ENCODE results near the gene RNF13. TPM values are rescaled to one million over a fixed set of nuclear protein-coding genes. Genes with fewer than 3 reads are reported as not detected.

The RNF13 gene
- total and polyA plus RNA-seq, 4 experiments from 2014 or later, result 63.3 to 136 (median 98.7) TPM

GRCh38 chr3:149990423-149990948 is 177.5 kb downstream of the RNF13 start:
- H3K9me3 Mint-ChIP-seq, result peaks cover 0 to 32% (median 21%) of the 10 kb centered on the region in 8 donors
- no peak overlapping the region for H3K27ac Mint-ChIP-seq
- H3K4me3 ChIP-seq (ENCODE audit: low read length in 2 of 2), result no peak overlapping the region
- no peaks in the 10 kb centered on the region for H3K27me3 ChIP-seq (ENCODE audit: insufficient read depth, low read length)
- no peaks in the 10 kb centered on the region for H3K36me3 ChIP-seq (ENCODE audit: insufficient read depth, low read length)
- CTCF ChIA-PET (ENCODE audit: partially characterized antibody), result no interaction called here
- H3K36me3 Mint-ChIP-seq, result peaks cover 0 to 3% of the 10 kb centered on the region in 2 donors
- no peak overlapping the region for H3K27ac ChIP-seq (ENCODE audit: low read depth, low read length)
- no peak overlapping the region for H3K4me3 Mint-ChIP-seq
- H3K9me3 ChIP-seq (ENCODE audit: control insufficient read depth in 1 of 2, low read length in 2 of 2), result peaks cover 0 to 4% of the 10 kb centered on the region in 2 donors
- no peaks in the 10 kb centered on the region for H3K4me1 ChIP-seq (ENCODE audit: insufficient read depth, low read length)
- intact Hi-C loops (cut with micrococcal nuclease), result no loop called here
- H3K4me1 Mint-ChIP-seq, result no peaks in the 10 kb centered on the region
- DNase-seq, result no peak
- POLR2A ChIA-PET (ENCODE audit: partially characterized antibody), result no interaction called here
- H3K27me3 Mint-ChIP-seq, result peaks cover 12% of the 10 kb centered on the region in 2 donors

DNA sequence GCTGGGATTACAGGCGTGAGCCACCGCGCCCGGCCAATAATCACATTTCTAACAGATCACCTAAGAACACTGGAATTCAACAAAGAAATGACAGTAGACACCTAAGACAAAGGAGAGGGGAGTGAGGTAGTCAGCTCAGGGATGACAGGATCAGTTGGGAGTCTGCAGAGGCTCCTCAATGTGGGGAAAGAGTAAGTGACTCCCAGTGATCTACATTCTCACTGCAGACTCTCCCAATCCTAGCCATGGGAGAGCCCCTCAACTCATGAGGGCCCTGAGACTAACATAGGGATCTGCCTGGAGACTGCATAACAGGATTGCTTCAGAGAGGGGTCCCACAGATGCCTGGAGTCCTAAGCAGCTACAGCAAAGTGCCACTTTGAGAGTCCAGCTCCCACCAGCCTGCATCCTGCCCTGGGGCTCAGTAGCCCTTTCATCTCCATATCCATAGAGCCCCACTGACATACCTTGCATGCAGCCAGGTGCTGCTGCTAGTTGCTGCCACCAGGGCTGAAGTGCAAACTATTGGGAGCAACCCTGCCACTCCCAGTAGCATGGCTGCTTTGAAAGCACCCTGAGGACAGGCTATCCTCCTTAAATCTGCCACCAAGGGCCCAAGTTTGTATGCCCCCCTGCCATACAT is 179.5 kb downstream of the RNF13 start:
- no peak for DNase-seq
- Histone ChIP-seq H3K4me1 (ENCODE audit: insufficient read depth, low read length) (no peaks in the 10 kb centered on the region), H3K27ac (ENCODE audit: low read depth, low read length) (no peak overlapping the region), H3K36me3 (ENCODE audit: insufficient read depth, low read length) (no peaks in the 10 kb centered on the region), H3K9me3 (ENCODE audit: control insufficient read depth in 1 of 2, low read length in 2 of 2) (peaks cover 0 to 4% of the 10 kb centered on the region in 2 donors), H3K4me3 (ENCODE audit: low read length in 2 of 2) (no peak overlapping the region), H3K27me3 (ENCODE audit: insufficient read depth, low read length) (no peaks in the 10 kb centered on the region)
- peaks cover 11 to 14% of the 10 kb centered on the region in 2 donors for H3K27me3 Mint-ChIP-seq
- POLR2A ChIA-PET (ENCODE audit: partially characterized antibody), result no interaction called here
- no peak overlapping the region for H3K4me3 Mint-ChIP-seq
- no peaks in the 10 kb centered on the region for H3K4me1 Mint-ChIP-seq
- H3K36me3 Mint-ChIP-seq, result peaks cover 0 to 3% of the 10 kb centered on the region in 2 donors
- H3K9me3 Mint-ChIP-seq, result peaks cover 0 to 45% (median 28%) of the 10 kb centered on the region in 8 donors
- H3K27ac Mint-ChIP-seq, result no peak overlapping the region
- intact Hi-C loops (cut with micrococcal nuclease), result no loop called here
- CTCF ChIA-PET (ENCODE audit: partially characterized antibody), result no interaction called here

DNA sequence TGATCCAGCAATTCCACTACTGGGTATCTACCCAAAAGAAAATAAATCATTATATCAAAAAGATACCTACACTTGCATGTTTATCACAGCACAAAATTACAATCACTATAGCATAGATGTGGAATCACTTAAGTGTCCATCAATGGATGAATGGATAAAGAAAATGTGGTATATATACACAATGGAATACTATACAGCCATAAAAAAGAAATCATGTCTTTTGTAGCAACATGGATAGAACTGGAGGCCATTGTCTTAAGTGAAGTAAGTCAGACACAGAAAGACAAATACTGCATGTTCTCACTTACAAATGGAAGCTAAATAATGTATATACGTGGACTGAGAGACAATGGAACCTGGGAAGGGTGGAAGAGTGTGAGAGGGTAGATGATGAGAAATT is 185.9 kb downstream of the RNF13 start:
- no peaks in the 10 kb centered on the region for H3K36me3 ChIP-seq (ENCODE audit: insufficient read depth, low read length)
- intact Hi-C loops (cut with micrococcal nuclease), result no loop called here
- DNase-seq, result no peak
- Mint-ChIP-seq H3K9me3 (peaks cover 0 to 34% (median 23%) of the 10 kb centered on the region in 8 donors), H3K27ac (no peak overlapping the region), H3K4me1 (no peaks in the 10 kb centered on the region), H3K36me3 (no peaks in the 10 kb centered on the region), H3K27me3 (peaks cover 10 to 15% of the 10 kb centered on the region in 2 donors), H3K4me3 (no peak overlapping the region)
- no peaks in the 10 kb centered on the region for H3K4me1 ChIP-seq (ENCODE audit: insufficient read depth, low read length)
- H3K4me3 ChIP-seq (ENCODE audit: low read length in 2 of 2), result no peak overlapping the region
- ChIA-PET CTCF (ENCODE audit: partially characterized antibody) (no interaction called here), POLR2A (ENCODE audit: partially characterized antibody) (no interaction called here)
- H3K9me3 ChIP-seq (ENCODE audit: control insufficient read depth in 1 of 2, low read length in 2 of 2), result no peaks in the 10 kb centered on the region
- H3K27ac ChIP-seq (ENCODE audit: low read depth, low read length), result no peak overlapping the region
- H3K27me3 ChIP-seq (ENCODE audit: insufficient read depth, low read length), result no peaks in the 10 kb centered on the region

GRCh38 chr3:149999421-149999820 is 186.4 kb downstream of the RNF13 start:
- no peaks in the 10 kb centered on the region for H3K4me1 ChIP-seq (ENCODE audit: insufficient read depth, low read length)
- Mint-ChIP-seq H3K36me3 (no peaks in the 10 kb centered on the region), H3K9me3 (peaks cover 0 to 30% (median 21%) of the 10 kb centered on the region in 8 donors), H3K4me3 (no peak overlapping the region), H3K4me1 (no peaks in the 10 kb centered on the region), H3K27me3 (peaks cover 10 to 15% of the 10 kb centered on the region in 2 donors), H3K27ac (no peak overlapping the region)
- intact Hi-C loops (cut with micrococcal nuclease), result no loop called here
- no peaks in the 10 kb centered on the region for H3K27me3 ChIP-seq (ENCODE audit: insufficient read depth, low read length)
- POLR2A ChIA-PET (ENCODE audit: partially characterized antibody), result no interaction called here
- CTCF ChIA-PET (ENCODE audit: partially characterized antibody), result interaction anchor here (1.3 kb wide), 1 partner anchor 63 kb away, joined by 3 read pairs; no protein-coding TSS in a partner anchor
- no peaks in the 10 kb centered on the region for H3K9me3 ChIP-seq (ENCODE audit: control insufficient read depth in 1 of 2, low read length in 2 of 2)
- no peak overlapping the region for H3K27ac ChIP-seq (ENCODE audit: low read depth, low read length)
- H3K4me3 ChIP-seq (ENCODE audit: low read length in 2 of 2), result no peak overlapping the region
- no peak for DNase-seq
- H3K36me3 ChIP-seq (ENCODE audit: insufficient read depth, low read length), result no peaks in the 10 kb centered on the region

GRCh38 chr3:150000641-150001040 is 187.6 kb downstream of the RNF13 start:
- intact Hi-C loops (cut with micrococcal nuclease), result no loop called here
- Histone ChIP-seq H3K36me3 (ENCODE audit: insufficient read depth, low read length) (no peaks in the 10 kb centered on the region), H3K9me3 (ENCODE audit: control insufficient read depth in 1 of 2, low read length in 2 of 2) (no peaks in the 10 kb centered on the region), H3K27me3 (ENCODE audit: insufficient read depth, low read length) (no peaks in the 10 kb centered on the region), H3K4me3 (ENCODE audit: low read length in 2 of 2) (no peak overlapping the region), H3K27ac (ENCODE audit: low read depth, low read length) (no peak overlapping the region), H3K4me1 (ENCODE audit: insufficient read depth, low read length) (no peaks in the 10 kb centered on the region)
- POLR2A ChIA-PET (ENCODE audit: partially characterized antibody), result no interaction called here
- CTCF ChIA-PET (ENCODE audit: partially characterized antibody), result interaction anchor here (1.3 kb wide), 1 partner anchor 65 kb away, joined by 3 read pairs; no protein-coding TSS in a partner anchor
- Mint-ChIP-seq H3K27ac (no peak overlapping the region), H3K4me1 (no peaks in the 10 kb centered on the region), H3K27me3 (peaks cover 7 to 8% of the 10 kb centered on the region in 2 donors), H3K36me3 (no peaks in the 10 kb centered on the region), H3K4me3 (no peak overlapping the region), H3K9me3 (peaks cover 0 to 18% (median 9%) of the 10 kb centered on the region in 8 donors)
- DNase-seq, result no peak

DNA sequence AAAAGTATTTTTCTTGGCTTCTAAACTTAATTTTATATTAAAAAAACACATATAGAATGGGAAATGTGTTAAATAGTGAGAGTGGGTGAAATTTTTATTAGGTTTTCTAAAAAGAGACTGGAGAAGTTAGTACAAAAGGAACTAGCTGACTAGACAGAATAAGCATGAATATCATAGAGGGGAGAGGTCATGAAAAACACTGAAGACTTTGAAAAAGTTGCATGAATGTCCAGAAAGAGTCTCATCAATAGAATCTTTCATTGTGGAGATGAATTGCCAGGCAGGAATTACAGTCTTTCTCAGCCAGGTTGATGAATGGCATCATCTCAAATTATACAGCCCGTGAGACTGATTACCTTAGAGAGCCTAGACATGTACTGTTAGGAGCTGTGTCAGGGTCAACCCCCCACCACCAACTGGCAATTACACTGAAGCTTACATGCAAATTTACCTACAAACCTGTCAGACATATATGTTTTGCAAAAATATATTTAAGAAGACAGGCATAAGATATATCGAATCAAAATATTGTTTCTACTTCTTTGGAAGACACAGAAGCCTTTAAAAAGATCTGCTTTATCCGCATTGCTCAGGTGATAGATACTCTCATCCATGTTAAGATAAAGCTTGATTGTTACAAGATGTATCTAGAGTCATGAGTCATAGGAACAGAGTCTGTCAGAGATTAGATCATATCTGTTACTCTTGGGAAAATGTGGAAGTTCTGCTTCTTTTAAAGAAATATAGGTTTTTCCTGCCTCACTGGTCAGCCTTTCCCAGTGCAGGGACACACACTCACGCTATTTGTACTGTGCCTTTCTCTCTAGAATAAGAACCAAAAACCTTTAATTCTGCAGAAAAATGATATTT is 192.5 kb downstream of the RNF13 start:
- Histone ChIP-seq H3K36me3 (ENCODE audit: insufficient read depth, low read length) (no peaks in the 10 kb centered on the region), H3K4me1 (ENCODE audit: insufficient read depth, low read length) (no peaks in the 10 kb centered on the region), H3K27me3 (ENCODE audit: insufficient read depth, low read length) (no peaks in the 10 kb centered on the region), H3K4me3 (ENCODE audit: low read length in 2 of 2) (no peak overlapping the region), H3K9me3 (ENCODE audit: control insufficient read depth in 1 of 2, low read length in 2 of 2) (no peaks in the 10 kb centered on the region), H3K27ac (ENCODE audit: low read depth, low read length) (no peak overlapping the region)
- CTCF ChIA-PET (ENCODE audit: partially characterized antibody), result no interaction called here
- H3K9me3 Mint-ChIP-seq, result no peaks in the 10 kb centered on the region
- POLR2A ChIA-PET (ENCODE audit: partially characterized antibody), result no interaction called here
- peaks cover 2 to 3% of the 10 kb centered on the region in 2 donors for H3K27me3 Mint-ChIP-seq
- H3K36me3 Mint-ChIP-seq, result no peaks in the 10 kb centered on the region
- no peaks in the 10 kb centered on the region for H3K4me1 Mint-ChIP-seq
- H3K4me3 Mint-ChIP-seq, result no peak overlapping the region
- H3K27ac Mint-ChIP-seq, result no peak overlapping the region
- DNase-seq, result no peak
- intact Hi-C loops (cut with micrococcal nuclease), result no loop called here

DNA sequence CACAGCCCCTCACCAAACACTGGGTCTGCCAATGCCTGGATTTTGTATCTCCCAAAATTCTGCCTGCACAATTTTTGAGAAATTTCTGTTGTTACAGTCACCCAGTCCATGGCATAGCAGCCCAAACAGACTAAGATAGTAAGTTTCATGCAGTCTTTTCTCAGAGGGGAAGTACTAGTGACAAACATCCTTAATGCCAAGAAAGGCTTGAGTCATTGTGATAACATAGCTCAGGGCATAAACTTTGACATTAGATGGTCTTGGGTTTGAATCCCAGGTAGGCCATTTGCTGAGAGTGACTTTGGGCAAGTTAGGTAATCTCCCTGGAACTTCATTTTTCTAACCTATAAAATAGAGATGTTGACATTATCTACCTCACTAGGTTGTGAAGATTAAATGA is 193.8 kb downstream of the RNF13 start:
- H3K4me3 ChIP-seq (ENCODE audit: low read length in 2 of 2), result no peak overlapping the region
- Mint-ChIP-seq H3K27ac (no peak overlapping the region), H3K4me3 (no peak overlapping the region), H3K27me3 (peaks cover 2 to 3% of the 10 kb centered on the region in 2 donors), H3K36me3 (no peaks in the 10 kb centered on the region), H3K4me1 (no peaks in the 10 kb centered on the region), H3K9me3 (no peaks in the 10 kb centered on the region)
- H3K36me3 ChIP-seq (ENCODE audit: insufficient read depth, low read length), result no peaks in the 10 kb centered on the region
- ChIA-PET POLR2A (ENCODE audit: partially characterized antibody) (no interaction called here), CTCF (ENCODE audit: partially characterized antibody) (interaction anchor here (1.3 kb wide), 1 partner anchor 177 kb away, joined by 3 read pairs; no protein-coding TSS in a partner anchor)
- no peaks in the 10 kb centered on the region for H3K9me3 ChIP-seq (ENCODE audit: control insufficient read depth in 1 of 2, low read length in 2 of 2)
- no peaks in the 10 kb centered on the region for H3K27me3 ChIP-seq (ENCODE audit: insufficient read depth, low read length)
- intact Hi-C loops (cut with micrococcal nuclease), result no loop called here
- H3K27ac ChIP-seq (ENCODE audit: low read depth, low read length), result no peak overlapping the region
- no peak for DNase-seq
- H3K4me1 ChIP-seq (ENCODE audit: insufficient read depth, low read length), result no peaks in the 10 kb centered on the region

All from CD4-positive, alpha-beta memory T cell (primary cell).